Adrenal gland (tissue), 5 donors: ENCODE data around the gene TMCC1.

Source experiments
- CTCF ChIP-seq, 6 experiments: fragments of 450-650 bp in 4 of 6; fragments of 200-600 bp in 2 of 6; sonication (generic) in 1 of 6; IDR thresholded peaks; 1 replicate in 5 of 6; 2 replicates in 1 of 6; pipeline versions ENCODE4 v1.5.1 to v1.8.0; 2016 to 2021; ENCODE audit warnings: antibody characterized with exemption in 6 of 6, mild to moderate bottlenecking in 2 of 6, moderate library complexity in 1 of 6
- POLR2A ChIP-seq, 2 donors: fragments of 450-650 bp; IDR thresholded peaks; one replicate each; pipeline ENCODE4 v1.6.1; 2017; ENCODE audit warnings: antibody characterized with exemption in 2 of 2, mild to moderate bottlenecking in 2 of 2, moderate library complexity in 1 of 2
- donor health status: DM: no; HTN: no; CAD: no.

- no peak for TF ChIP-seq CTCF (IDR thresholded peaks at IDR 0.05)
- no peak for TF ChIP-seq POLR2A (IDR thresholded peaks at IDR 0.05)
Observed at GRCh38 chr3:129746629-129747028, 146.9 kb downstream of the TMCC1 start.
